K562 (cell line): ENCODE results near the gene UBE2V1. TPM values are rescaled to one million over a fixed set of nuclear protein-coding genes. Genes with fewer than 3 reads are reported as not detected.

Experiments used
- ATAC-seq: fragments of 200-7000 bp; cut with Tn5 transposase; 3 replicates; pipeline ENCODE4 v1.9.1; 2020; ENCODE audit warnings: moderate library complexity
- BruUV-seq: library from RNA; stranded (reverse); fragments of 400-500 nt; replicated peaks from 2 replicates; lab custom pipeline; 2021; lab: Mats Ljungman, UMichigan
- CTCF ChIA-PET: fragments of 300-600 bp; formaldehyde crosslinking; extraction: SDS; loops from one replicate; lab custom pipeline; 2021; ENCODE audit warnings: low intra/inter-chr PET ratio; lab: Yijun Ruan, JAX
- POLR2A ChIA-PET: fragments of 300-600, 350-650 bp; sonication (Branson Sonifier 250); formaldehyde crosslinking; extraction: SDS; loops from one replicate; lab custom pipeline; 2021; ENCODE audit warnings: antibody characterized with exemption, inconsistent platforms; lab: Yijun Ruan, JAX
- DNase-seq, 4 experiments: peaks; one replicate each; pipeline versions ENCODE4 v3.0.0 to v3.0.0-alpha.2; 2011 to 2018; ENCODE audit warnings: low spot score in 3 of 4, mixed read lengths in 3 of 4; ENCODE audit errors: extremely low read depth in 1 of 4
- FAIRE-seq: peaks from 2 replicates; lab custom pipeline; 2011; peaks lifted over from hg19 to GRCh38; lab: Jason Lieb, UNC
- H2AFZ ChIP-seq: 2 replicates; pipeline ENCODE4 v1.6.0; 2011; ENCODE audit warnings: low read depth, low read length, control low read depth, inconsistent platforms
- H3K27ac ChIP-seq: fragments of 200-600 bp; 3 replicates; pipeline ENCODE4 v1.8.0; 2011; ENCODE audit warnings: low read depth, mild to moderate bottlenecking, control low read depth, inconsistent platforms, low read length, moderate library complexity, mixed read lengths; ENCODE audit errors: extremely low read depth
- H3K27me3 ChIP-seq, 2 experiments: fragments of 300-600 bp in 1 of 2; 2 replicates in 1 of 2; 3 replicates in 1 of 2; pipeline versions ENCODE4 v1.6.0 to v1.8.0; 2011; ENCODE audit warnings: inconsistent platforms in 2 of 2, low read length in 2 of 2, mild to moderate bottlenecking in 1 of 2, mixed read lengths in 1 of 2, moderate library complexity in 1 of 2; ENCODE audit not compliant: control insufficient read depth in 2 of 2, insufficient read depth in 2 of 2
- H3K36me3 ChIP-seq: fragments of 300-600 bp; 3 replicates; pipeline ENCODE4 v1.8.0; 2011; ENCODE audit warnings: mild to moderate bottlenecking, low read length, inconsistent platforms; ENCODE audit not compliant: control insufficient read depth, insufficient read depth
- H3K4me1 ChIP-seq, 2 experiments: fragments of 200-600 bp in 1 of 2; replicated peaks in 1 of 2; 2 replicates in 1 of 2; 3 replicates in 1 of 2; pipeline versions ENCODE4 v1.5.1 to v1.8.0; 2011; ENCODE audit warnings: inconsistent platforms in 2 of 2, low read length in 2 of 2, mild to moderate bottlenecking in 1 of 2, mixed read lengths in 1 of 2, moderate library complexity in 1 of 2; ENCODE audit not compliant: control insufficient read depth in 2 of 2, insufficient read depth in 2 of 2
- H3K4me2 ChIP-seq: 2 replicates; pipeline ENCODE4 v1.6.1; 2011; ENCODE audit warnings: low read length, control low read depth, inconsistent platforms, mixed read lengths; ENCODE audit not compliant: insufficient read depth
- H3K4me3 ChIP-seq: fragments of 200-600 bp; sonication (generic), shearing (Covaris generic); 2 replicates; pipeline ENCODE4 v1.5.1; 2016; ENCODE audit warnings: control low read depth, inconsistent platforms
- H3K79me2 ChIP-seq: fragments of 200-600 bp; 3 replicates; pipeline ENCODE4 v1.8.0; 2011; ENCODE audit warnings: low read length, inconsistent platforms; ENCODE audit not compliant: control insufficient read depth, insufficient read depth
- H3K9ac ChIP-seq, 2 experiments: 2 replicates each; pipeline versions ENCODE4 v1.6.0 to v1.6.1; 2011; ENCODE audit warnings: low read depth in 2 of 2, low read length in 2 of 2, control low read depth in 1 of 2, inconsistent platforms in 1 of 2, mild to moderate bottlenecking in 1 of 2, mixed read lengths in 1 of 2; ENCODE audit not compliant: insufficient read depth in 1 of 2
- H3K9me1 ChIP-seq: one replicate; pipeline ENCODE4 v1.6.0; 2011; ENCODE audit warnings: inconsistent platforms, mild to moderate bottlenecking, low read length, moderate library complexity; ENCODE audit not compliant: control insufficient read depth, insufficient read depth
- H3K9me3 ChIP-seq: replicated peaks from 2 replicates; pipeline ENCODE4 v1.5.1; 2011; ENCODE audit warnings: low read depth, low read length, inconsistent platforms; ENCODE audit not compliant: control insufficient read depth, insufficient read depth
- H4K20me1 ChIP-seq: replicated peaks from 2 replicates; pipeline ENCODE4 v1.6.1; 2011; ENCODE audit warnings: low read length, inconsistent platforms, mixed read lengths; ENCODE audit not compliant: control insufficient read depth, insufficient read depth
- BHLHE40 ChIP-seq: IDR thresholded peaks from 2 replicates; pipeline ENCODE4 v1.6.1; 2011; ENCODE audit warnings: low read length, improper control_type of control experiment
- CCAR2 ChIP-seq: fragments of 200-400 bp; formaldehyde crosslinking; IDR thresholded peaks from 2 replicates; pipeline ENCODE4 v1.6.1; 2017; ENCODE audit warnings: mild to moderate bottlenecking, low read depth, low read length
- CEBPG ChIP-seq, 3 experiments: fragments of 200-800 bp in 1 of 3; sonication (Bioruptor generic) in 1 of 3; sonication (generic) in 1 of 3; formaldehyde crosslinking in 1 of 3; IDR thresholded peaks in 2 of 3; conservative IDR thresholded peaks in 1 of 3; 2 replicates each; pipeline versions ENCODE4 v1.6.1 to v1.8.0; 2016 to 2022; ENCODE audit warnings: missing compliant biosample characterization in 2 of 3, missing genetic modification characterization in 2 of 3, mild to moderate bottlenecking in 1 of 3, missing genetic modification reagents in 1 of 3
- DACH1 ChIP-seq: fragments of 450-650 bp; IDR thresholded peaks from 2 replicates; pipeline ENCODE4 v1.6.1; 2018; ENCODE audit not compliant: partially characterized antibody
- DPF2 ChIP-seq: fragments of 450-650 bp; IDR thresholded peaks from 2 replicates; pipeline ENCODE4 v1.6.1; 2016
- E4F1 ChIP-seq: fragments of 250-450 bp; sonication (Bioruptor Pico); IDR thresholded peaks from 2 replicates; pipeline ENCODE4 v1.5.0; 2021; ENCODE audit warnings: mild to moderate bottlenecking, borderline replicate concordance
- KDM1A ChIP-seq, 2 experiments: fragments of 450-650 bp; IDR thresholded peaks; 2 replicates each; pipeline ENCODE4 v1.6.1; 2016; ENCODE audit warnings: mild to moderate bottlenecking in 2 of 2
- NCOR1 ChIP-seq: fragments of 450-650 bp; IDR thresholded peaks from 2 replicates; pipeline ENCODE4 v1.6.1; 2016; ENCODE audit warnings: mild to moderate bottlenecking, moderate library complexity
- SAFB ChIP-seq: fragments of 200-400 bp; formaldehyde crosslinking; IDR thresholded peaks from 2 replicates; pipeline ENCODE4 v1.6.1; 2017; ENCODE audit warnings: low read depth, low read length, borderline replicate concordance
- STAT5A ChIP-seq: IDR thresholded peaks from 2 replicates; pipeline ENCODE4 v1.6.1; 2012; ENCODE audit warnings: low read length, inconsistent platforms, borderline replicate concordance
- XRCC3 ChIP-seq: fragments of 450-650 bp; IDR thresholded peaks from 2 replicates; pipeline ENCODE4 v1.6.1; 2017; ENCODE audit warnings: mild to moderate bottlenecking, moderate library complexity
- ZBTB2 ChIP-seq: fragments of 450-650 bp; IDR thresholded peaks from 2 replicates; pipeline ENCODE4 v1.6.1; 2016; ENCODE audit warnings: antibody characterized with exemption
- ZEB2 ChIP-seq: fragments of 450-650 bp; IDR thresholded peaks from 2 replicates; pipeline ENCODE4 v1.6.1; 2016
- WGBS: fragments of 100-300 bp; shearing (Covaris generic); methylation state at CpG from one replicate; pipeline ENCODE4 v1.1.6; 2016; ENCODE audit warnings: low coverage, mixed read lengths; ENCODE audit not compliant: insufficient coverage; ENCODE audit errors: missing lambda C conversion rate; 5-methylcytosine and 5-hydroxymethylcytosine counted together
- in situ Hi-C: fragments of 300-500 bp; cut with MboI; formaldehyde crosslinking; loops from 4 replicates; pipeline ENCODE4 v1.15.0; 2018; ENCODE audit warnings: inconsistent platforms, mixed read lengths
- intact Hi-C: fragments of 100-400 bp; cut with micrococcal nuclease; formaldehyde crosslinking; loops from 2 replicates; pipeline ENCODE4 v1.14.2; 2022
- polyA plus RNA-seq, 8 experiments: library from polyadenylated mRNA; depleted of rRNA in 4 of 8; stranded (reverse) in 5 of 8; unstranded in 3 of 8; fragments of >200 nt; fragmentation: Nextera tagmentation in 2 of 8; fragmentation: Illumina TruSeq in 1 of 8; extraction: Ambion mirVana in 2 of 8; extraction: Trizol in 1 of 8; gene quantifications; 2 replicates each; pipeline versions ENCODE4 v1.2.1 to v1.2.3, GENCODE V29; 2011 to 2014; ENCODE audit warnings: inconsistent platforms in 1 of 8, missing spikeins in 1 of 8
- total RNA-seq, 7 experiments: library from RNA; depleted of rRNA in 6 of 7; stranded (reverse); fragments of >200 nt in 6 of 7; fragmentation: Illumina TruSeq in 2 of 7; extraction: Trizol in 2 of 7; gene quantifications; 2 replicates each; pipeline versions ENCODE4 v1.2.1 to v1.2.3, GENCODE V29; 2011 to 2021; ENCODE audit warnings: low replicate concordance in 1 of 7
- TF ChIP-seq, protein P1 (sequence below): sonication (generic); IDR thresholded peaks from 2 replicates; pipeline ENCODE4 v1.6.1; 2016
- TF ChIP-seq, protein P2 (sequence below): IDR thresholded peaks from 2 replicates; pipeline ENCODE4 v1.6.1; 2014; ENCODE audit warnings: antibody characterized with exemption
- TF ChIP-seq, protein P3 (sequence below): fragments of 250-450 bp; sonication (Bioruptor Pico); IDR thresholded peaks from 2 replicates; pipeline ENCODE4 v1.8.0; 2021; ENCODE audit warnings: moderate library complexity, mild to moderate bottlenecking, inconsistent platforms

The UBE2V1 gene
- total and polyA plus RNA-seq, 9 of the 15 experiments (the other 6 are each of a cell fraction or from before 2014, with no cell fraction given) = 93.0 to 357 (median 119) TPM

- H3K4me2 ChIP-seq = peak overlapping the region; percentile 98
- H4K20me1 ChIP-seq = peaks cover 54% of the 10 kb centered on the region
- peak overlapping the region; percentile 85 to 97; a peak in 3 of 4 replicates for H3K9ac ChIP-seq
- peak overlapping the region; percentile 100 for H3K4me3 ChIP-seq
- DNase-seq (peak in 2 of 4 experiments; percentile 51 to 71), ATAC-seq (peak; percentile 5), FAIRE-seq (peak; percentile 66)
- ChIA-PET POLR2A (interaction anchor here (0.6 to 5.5 kb wide), 6 partner anchors 9 to 323 kb away, joined by 3 to 51 read pairs (median 4); partner anchors contain the start of gene PEDS1), CTCF (no interaction called here)
- H3K79me2 ChIP-seq = peaks cover 87% of the 10 kb centered on the region
- H3K27ac ChIP-seq = peak overlapping the region; percentile 92
- BruUV-seq = no TSS peak
- H3K4me1 ChIP-seq = peaks cover 25 to 68% of the 10 kb centered on the region in 2 experiments
- H3K9me3 ChIP-seq = no peaks in the 10 kb centered on the region
- no peak overlapping the region for H2AFZ ChIP-seq
- 5% methylated on average over 10 of the region's 10 CpGs for WGBS
- intact Hi-C loops (loop anchor here (5.0 kb wide), 1 partner anchor 56 kb away; no protein-coding TSS in a partner anchor), in situ Hi-C loops (no loop called here)
- H3K36me3 ChIP-seq = peaks cover 42% of the 10 kb centered on the region
- no peaks in the 10 kb centered on the region for H3K27me3 ChIP-seq
- H3K9me1 ChIP-seq = peaks cover 18% of the 10 kb centered on the region
- TF ChIP-seq E4F1 (no peak), XRCC3 (no peak), DPF2 (peak; percentile 67), ZBTB2 (no peak), NCOR1 (peak; percentile 80), ZEB2 (no peak), CCAR2 (no peak), KDM1A (IDR thresholded peaks at IDR 0.05) (no peak), DACH1 (peak; percentile 75), BHLHE40 (no peak), STAT5A (peak; percentile 41; the same call in 1 of the 2 replicates), SAFB (no peak), CEBPG (CRISPR knock-in tag; IDR thresholded peaks at IDR 0.05) (no peak), CEBPG (tag; conservative IDR thresholded peaks at IDR 0.05 in 1 of 2, IDR thresholded peaks at IDR 0.05 in 1 of 2) (no peak)
- TF ChIP-seq, protein P1, sequence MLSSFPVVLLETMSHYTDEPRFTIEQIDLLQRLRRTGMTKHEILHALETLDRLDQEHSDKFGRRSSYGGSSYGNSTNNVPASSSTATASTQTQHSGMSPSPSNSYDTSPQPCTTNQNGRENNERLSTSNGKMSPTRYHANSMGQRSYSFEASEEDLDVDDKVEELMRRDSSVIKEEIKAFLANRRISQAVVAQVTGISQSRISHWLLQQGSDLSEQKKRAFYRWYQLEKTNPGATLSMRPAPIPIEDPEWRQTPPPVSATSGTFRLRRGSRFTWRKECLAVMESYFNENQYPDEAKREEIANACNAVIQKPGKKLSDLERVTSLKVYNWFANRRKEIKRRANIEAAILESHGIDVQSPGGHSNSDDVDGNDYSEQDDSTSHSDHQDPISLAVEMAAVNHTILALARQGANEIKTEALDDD = peak; percentile 92
- TF ChIP-seq, protein P2, sequence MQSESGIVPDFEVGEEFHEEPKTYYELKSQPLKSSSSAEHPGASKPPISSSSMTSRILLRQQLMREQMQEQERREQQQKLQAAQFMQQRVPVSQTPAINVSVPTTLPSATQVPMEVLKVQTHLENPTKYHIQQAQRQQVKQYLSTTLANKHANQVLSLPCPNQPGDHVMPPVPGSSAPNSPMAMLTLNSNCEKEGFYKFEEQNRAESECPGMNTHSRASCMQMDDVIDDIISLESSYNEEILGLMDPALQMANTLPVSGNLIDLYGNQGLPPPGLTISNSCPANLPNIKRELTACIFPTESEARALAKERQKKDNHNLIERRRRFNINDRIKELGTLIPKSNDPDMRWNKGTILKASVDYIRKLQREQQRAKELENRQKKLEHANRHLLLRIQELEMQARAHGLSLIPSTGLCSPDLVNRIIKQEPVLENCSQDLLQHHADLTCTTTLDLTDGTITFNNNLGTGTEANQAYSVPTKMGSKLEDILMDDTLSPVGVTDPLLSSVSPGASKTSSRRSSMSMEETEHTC = 0 out of 2 replicates have a peak, but pooled peaks have one; percentile 30
- TF ChIP-seq, protein P3, sequence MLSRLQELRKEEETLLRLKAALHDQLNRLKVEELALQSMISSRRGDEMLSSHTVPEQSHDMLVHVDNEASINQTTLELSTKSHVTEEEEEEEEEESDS (CRISPR knock-in tag) = no peak
Measured at GRCh38 chr20:50111120-50111828, 1.7 kb downstream of the UBE2V1 start.
